Activated gamma-delta T cell (primary cell): ENCODE data around the gene RHEBL1.

ENCODE experiments used
- DNase-seq: peaks from one replicate; lab custom pipeline; 2025; lab: John Stamatoyannopoulos, UW
- total RNA-seq, 2 donors: gene quantifications; one replicate each; lab custom pipeline; 2026; lab: John Stamatoyannopoulos, UW

The RHEBL1 gene
- 4.0 to 4.2 reads per million in 2 donors for total RNA-seq

DNA sequence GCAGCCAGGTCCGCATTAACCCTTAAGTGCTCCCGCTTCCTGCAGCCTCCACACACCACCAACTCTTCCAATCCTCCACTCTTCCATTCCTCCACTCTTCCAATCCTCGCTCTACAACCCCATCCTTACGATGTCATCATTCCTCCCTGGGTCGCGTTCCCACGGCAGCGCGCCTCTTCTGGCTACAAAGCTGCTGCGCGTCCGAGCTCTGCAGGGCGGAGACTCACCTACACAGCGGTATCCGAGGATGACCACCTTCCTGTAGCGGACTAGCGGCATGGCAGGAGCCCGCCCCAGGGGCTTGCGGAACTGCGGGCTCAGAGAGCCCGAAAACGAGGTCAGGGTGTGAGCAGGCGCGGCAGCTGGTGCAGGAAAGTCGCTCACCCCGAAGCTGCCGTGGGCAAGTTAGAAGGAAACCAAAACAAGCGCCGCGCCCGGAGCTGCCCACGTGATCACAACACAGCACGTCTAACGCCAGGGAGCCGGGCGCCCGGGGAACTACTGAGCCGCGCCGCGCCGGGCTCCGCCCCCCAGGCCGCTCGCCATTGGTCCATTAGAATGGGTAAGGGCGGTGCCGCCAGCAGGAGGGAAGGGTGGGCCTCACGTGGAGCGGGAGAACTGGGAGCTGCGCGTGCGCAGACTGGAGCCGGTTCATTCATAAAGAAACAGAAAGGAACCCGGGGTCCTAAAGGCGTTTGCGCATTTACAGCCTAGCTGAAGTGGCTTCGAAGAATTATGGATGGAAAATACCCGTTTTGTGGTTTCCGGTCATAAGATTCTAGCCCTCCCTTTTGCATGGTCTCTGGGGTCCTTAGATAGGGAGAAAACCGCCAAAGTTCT lies at the start of gene RHEBL1:
Gene RHEBL1 (minus strand): TSS at position 473 of the 840 bp plus-strand sequence. CDS start 194 bp downstream, at position 279.
- peak; percentile 98 for DNase-seq

- no peak for DNase-seq
Measured at GRCh38 chr12:49111206-49111605, 41.4 kb upstream of the RHEBL1 start.

DNA sequence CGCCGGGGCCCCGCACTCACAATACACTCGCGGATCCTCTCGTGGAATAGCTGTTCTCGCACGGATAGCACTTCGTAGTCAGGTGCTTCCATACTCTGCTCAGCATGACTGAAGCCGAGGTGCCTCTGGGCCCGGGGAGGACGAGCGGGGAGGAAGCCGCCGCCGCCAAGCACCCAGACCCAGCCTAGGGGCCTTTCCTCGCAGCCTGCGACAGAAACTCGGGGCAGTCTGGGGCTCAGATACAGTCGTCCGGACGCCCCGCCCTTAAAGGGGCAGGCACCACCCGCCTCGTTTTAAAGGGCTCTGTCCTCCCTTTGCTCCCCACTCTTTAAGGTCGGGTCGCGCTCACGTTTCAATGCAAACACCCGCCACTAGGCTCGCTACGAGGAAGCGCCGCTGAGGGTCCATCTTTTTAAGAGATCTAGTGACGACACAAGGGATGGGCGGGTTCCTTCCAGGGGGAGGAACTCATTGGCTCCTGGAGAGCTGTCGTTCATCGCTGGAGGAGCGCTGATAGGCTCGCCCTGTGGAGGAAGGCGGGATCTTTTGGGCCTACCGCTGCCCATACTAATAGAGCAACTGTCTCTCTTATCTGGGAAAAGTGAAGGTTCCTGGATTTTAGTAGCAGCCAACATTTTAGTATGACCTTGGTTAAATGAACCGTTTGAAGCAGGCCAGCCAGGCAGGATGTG lies 40.8 kb upstream of the RHEBL1 start, which contains the start of gene LMBR1L:
Gene LMBR1L (minus strand): TSS at position 384 of the 692 bp plus-strand sequence. CDS start 292 bp downstream, at position 92.
- peak; percentile 64 for DNase-seq

- DNase-seq = no peak
Measured at GRCh38 chr12:49109641-49110463, 40.1 kb upstream of the RHEBL1 start.

DNA sequence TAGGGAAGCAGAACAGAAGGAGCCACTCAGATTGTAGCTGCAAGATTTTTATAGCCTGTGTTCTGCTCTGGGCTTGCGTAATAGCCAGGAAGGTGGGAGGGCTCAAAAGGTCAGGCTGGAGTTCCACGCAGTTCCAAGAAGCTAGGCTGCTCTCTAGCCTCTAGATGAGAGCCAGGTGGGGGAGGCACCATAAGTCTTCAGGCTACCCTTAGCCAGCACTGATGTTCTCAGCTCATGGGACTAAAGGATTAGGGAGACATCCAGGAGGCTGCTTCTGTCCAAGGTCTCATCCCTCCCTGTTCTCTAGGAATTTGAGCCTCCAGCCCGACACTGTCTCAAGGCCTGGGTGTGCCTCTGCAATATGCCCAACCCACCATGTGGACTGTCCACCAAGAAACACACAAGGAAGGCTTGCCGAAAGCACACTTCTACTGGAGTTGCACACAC lies 39.2 kb upstream of the RHEBL1 start:
- DNase-seq = no peak

DNA sequence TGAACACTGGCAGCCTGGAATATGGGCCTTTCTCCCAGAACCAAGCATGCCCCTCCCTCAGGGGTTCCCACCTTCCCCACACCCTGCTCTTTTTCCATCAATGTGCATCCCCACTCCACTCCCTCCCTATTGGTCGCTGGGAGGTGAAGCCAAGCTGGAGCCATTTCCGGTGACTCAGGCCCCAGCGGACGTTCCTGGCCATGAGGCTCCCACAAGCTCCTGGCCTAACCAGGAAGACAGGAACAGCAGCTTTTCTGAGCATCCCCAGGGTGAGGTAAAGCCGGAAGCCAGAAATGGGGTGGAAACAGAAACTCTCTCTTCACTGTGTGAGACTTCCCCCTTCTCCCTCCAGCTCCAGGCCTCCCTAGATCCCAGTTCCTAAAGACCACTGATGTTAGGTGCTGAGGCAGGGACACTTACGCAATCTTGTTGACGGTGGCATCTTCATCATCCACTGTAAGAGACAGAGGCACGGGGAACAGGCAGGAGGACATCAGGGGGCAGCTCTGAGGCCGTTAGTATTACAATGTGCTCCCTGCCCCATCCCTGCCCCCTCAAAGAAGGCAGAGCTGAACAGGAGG lies 35.8 kb upstream of the RHEBL1 start:
- no peak for DNase-seq

- no peak for DNase-seq
Measured at GRCh38 chr12:49104822-49105221, 35.0 kb upstream of the RHEBL1 start.

DNA sequence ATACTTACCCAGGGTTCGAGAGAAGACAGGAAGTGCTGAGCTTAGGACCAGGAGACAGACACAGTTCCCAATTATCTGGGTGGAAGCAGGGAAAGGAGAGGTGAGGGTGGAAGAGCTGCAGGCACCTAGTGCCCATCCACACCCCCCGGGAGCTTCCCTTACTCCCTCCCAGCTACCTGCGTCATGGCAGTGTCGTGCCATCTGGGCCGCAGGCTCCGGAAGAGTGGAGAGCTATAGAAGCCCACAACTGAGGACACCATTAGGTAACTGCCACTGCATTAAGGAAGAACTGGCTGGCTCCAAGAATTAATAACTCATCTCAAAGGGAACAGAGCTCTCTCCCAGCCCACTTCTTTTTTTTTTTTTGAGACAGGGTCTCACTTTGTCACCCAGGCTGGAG lies 30.6 kb upstream of the RHEBL1 start:
- no peak for DNase-seq

- no peak for DNase-seq
Measured at GRCh38 chr12:49098703-49099102, 28.9 kb upstream of the RHEBL1 start.

- no peak for DNase-seq
Measured at GRCh38 chr12:49098035-49098451, 28.3 kb upstream of the RHEBL1 start.

- DNase-seq = no peak
Measured at GRCh38 chr12:49097381-49097780, 27.6 kb upstream of the RHEBL1 start.

- no peak for DNase-seq
Measured at GRCh38 chr12:49094975-49095365, 25.2 kb upstream of the RHEBL1 start.

DNA sequence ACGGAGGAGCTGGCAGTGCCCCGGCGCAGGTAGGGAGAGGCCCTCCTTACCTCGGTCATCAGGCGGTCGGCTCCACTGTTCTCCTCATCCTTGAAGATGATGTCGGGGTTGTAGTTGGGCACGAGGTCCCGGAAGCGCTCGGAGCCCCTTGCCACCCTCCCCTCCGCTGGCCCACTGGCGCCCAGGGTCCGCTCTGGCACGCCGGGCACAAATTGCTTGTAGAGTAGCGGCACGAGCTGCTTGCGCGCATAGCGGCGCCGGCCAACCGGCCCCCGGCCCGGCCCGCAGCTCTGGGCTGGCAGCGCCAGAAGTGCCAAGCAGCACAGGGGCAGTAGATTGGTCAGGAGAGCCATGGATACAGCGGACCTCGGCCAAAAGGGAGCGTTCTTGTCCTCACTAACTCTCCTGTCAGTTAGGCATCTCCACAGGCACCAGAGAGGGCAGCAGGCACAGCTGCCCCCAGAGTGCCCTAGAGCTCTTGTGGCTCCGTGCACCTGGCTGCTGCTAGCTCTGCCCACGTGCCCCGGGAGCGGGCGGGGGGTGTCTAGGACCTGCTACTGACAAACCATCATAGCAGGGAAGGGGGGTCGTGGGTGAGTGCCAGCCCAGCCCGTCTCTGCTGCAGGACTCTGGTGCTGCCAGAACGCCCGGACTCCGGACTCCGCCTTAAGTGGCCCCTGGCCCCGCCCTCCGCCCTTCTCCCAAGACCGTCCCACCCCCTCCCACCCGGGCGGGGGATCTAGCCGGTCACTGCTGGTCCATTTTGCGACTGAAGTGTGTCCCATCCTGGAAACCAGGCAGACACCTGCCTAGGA lies 24.6 kb upstream of the RHEBL1 start, which contains the start of gene DHH:
Gene DHH (minus strand): TSS at position 642 of the 815 bp plus-strand sequence. CDS start 289 bp downstream, at position 353.
- DNase-seq = no peak

DNA sequence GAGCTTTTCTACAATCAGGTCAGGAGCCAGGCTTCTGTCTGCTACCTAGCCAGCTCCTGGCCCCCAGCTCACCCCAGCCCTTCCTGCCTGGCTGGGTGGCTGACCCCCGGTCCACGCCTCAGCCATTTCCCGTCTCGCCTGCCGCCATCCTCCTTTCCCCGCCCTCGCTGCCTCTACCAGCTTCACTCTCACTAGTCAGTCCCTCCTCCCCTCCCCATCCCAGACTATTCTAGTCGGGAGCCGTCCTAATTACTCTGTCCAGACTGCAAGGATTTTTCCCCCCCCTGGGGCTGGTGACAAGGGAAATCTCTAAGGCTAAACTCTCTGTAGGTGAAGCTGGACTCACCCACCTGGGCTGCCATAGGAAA lies 24.0 kb upstream of the RHEBL1 start:
- no peak for DNase-seq

DNA sequence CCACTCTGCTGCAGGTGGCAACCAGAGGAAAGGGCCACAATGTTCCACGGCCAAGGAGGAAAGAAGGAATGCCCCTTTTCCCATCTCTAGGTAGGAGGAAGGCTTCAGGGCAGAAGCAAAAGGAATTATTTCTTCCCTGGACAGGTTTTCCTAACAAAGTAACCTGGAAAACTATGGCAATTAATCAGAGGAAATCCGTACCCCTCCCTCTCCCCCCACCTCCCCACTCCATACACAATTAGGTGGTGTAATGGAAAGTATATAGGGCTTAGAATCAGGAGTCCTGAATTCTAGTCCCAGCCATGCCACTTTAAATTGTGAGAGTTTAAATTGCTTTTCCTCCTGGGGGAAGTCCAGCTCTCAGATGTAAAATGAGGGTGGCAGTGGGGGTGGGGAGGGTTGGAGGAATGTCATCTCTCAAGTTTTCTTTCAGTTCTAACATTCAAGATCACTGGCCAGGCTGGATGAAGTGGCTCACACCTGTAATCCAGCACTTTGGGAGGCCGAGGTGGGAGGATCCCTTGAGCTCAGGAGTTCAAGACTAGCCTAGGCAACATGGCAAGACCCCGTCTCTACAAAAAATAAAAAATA lies 23.1 kb upstream of the RHEBL1 start:
- DNase-seq = no peak

GRCh38 chr12:49092086-49092815 lies 22.5 kb upstream of the RHEBL1 start:
- no peak for DNase-seq

GRCh38 chr12:49091836-49092085 lies 22.0 kb upstream of the RHEBL1 start:
- DNase-seq = no peak

DNA sequence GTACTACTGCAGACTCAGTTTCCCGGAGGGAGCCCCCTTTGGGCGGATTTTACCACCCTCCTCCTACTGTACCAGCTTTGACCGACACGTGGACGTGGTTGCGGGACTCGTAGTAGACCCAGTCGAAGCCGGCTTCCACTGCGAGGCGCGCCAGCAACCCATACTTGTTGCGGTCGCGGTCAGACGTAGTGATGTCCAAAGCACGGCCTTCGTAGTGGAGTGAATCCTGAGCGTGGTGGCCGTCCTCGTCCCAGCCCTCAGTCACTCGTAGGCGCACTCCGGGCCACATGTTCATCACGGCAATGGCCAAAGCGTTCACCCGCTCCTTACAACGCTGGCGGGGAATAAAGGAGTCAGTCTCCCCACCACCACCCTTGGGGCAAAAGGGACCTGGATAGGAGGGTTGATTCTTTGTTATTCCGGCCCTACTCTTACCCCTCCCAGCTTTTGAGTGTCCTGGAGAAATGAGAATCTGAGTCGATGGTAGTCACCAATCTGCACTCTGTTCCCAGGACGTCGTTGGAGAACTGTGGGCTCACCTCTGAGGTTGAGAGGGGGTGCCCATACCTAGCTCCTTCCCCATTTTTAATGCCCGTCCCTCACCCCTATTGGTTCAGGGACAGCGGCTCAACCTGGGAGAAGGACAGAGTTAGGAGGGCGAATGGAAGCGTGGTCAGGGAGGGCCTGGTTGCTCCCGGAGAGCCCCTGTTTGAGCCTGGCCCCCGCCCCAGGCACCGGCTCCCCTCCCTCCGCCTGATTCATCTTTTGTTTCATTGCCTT lies 21.5 kb upstream of the RHEBL1 start:
- DNase-seq = no peak
